Limb (tissue), 2 donors: ENCODE results near the gene FAM120C.

ENCODE experiments used
- DNase-seq, 2 donors: peaks; one replicate each; pipeline ENCODE4 v3.0.0-alpha.2; 2016; ENCODE audit errors: extremely low spot score in 2 of 2

FAM120C gene

GRCh38 chrX:54030329-54030728 lies 152.7 kb downstream of the FAM120C start:
- DNase-seq = no peak

GRCh38 chrX:54029529-54030143 lies 153.4 kb downstream of the FAM120C start:
- no peak for DNase-seq

- no peak for DNase-seq
These were observed 158.7 kb downstream of the FAM120C start for GRCh38 chrX:54024350-54024749.
